HepG2 (cell line): ENCODE measurements around the gene SYMPK. TPM values are rescaled to one million over a fixed set of nuclear protein-coding genes. Genes with fewer than 3 reads are reported as not detected.

Experiments used
- ATAC-seq: fragments of 200-7000 bp; cut with Tn5 transposase; 3 replicates; pipeline ENCODE4 v1.9.1; 2020; ENCODE audit warnings: mild to moderate bottlenecking, moderate library complexity
- BruUV-seq: library from RNA; stranded (reverse); fragments of 400-500 nt; replicated peaks from 2 replicates; lab custom pipeline; 2021; lab: Mats Ljungman, UMichigan
- CTCF ChIA-PET: fragments of 300-600 bp; formaldehyde crosslinking; extraction: SDS; loops from one replicate; lab custom pipeline; 2021; ENCODE audit warnings: low total read pairs, inconsistent platforms, low intra/inter-chr PET ratio; lab: Yijun Ruan, JAX
- POLR2A ChIA-PET: fragments of 350-600 bp; sonication (Branson Sonifier 250); formaldehyde crosslinking; loops from one replicate; lab custom pipeline; 2020; ENCODE audit warnings: antibody characterized with exemption, inconsistent platforms; lab: Yijun Ruan, JAX
- DNase-seq: peaks from one replicate; pipeline ENCODE4 v3.0.0-alpha.2; 2015; ENCODE audit warnings: low spot score
- FAIRE-seq: peaks from 3 replicates; lab custom pipeline; 2011; peaks lifted over from hg19 to GRCh38; lab: Jason Lieb, UNC
- H2AFZ ChIP-seq: one replicate; pipeline ENCODE4 v1.6.1; 2011; ENCODE audit warnings: low read length, inconsistent platforms
- H3K27ac ChIP-seq: fragments of 300-600 bp; 3 replicates; pipeline ENCODE4 v1.8.0; 2011; ENCODE audit warnings: mixed run types, mild to moderate bottlenecking, mixed read lengths, low read length, inconsistent platforms; ENCODE audit not compliant: insufficient read depth; ENCODE audit errors: extremely low read length
- H3K27me3 ChIP-seq, 2 experiments: fragments of 200-600 bp in 1 of 2; 2 replicates in 1 of 2; 3 replicates in 1 of 2; pipeline versions ENCODE4 v1.6.0 to v1.8.0; 2011; ENCODE audit warnings: low read length in 2 of 2, mild to moderate bottlenecking in 2 of 2, moderate library complexity in 2 of 2, inconsistent platforms in 1 of 2; ENCODE audit not compliant: insufficient read depth in 2 of 2, control insufficient read depth in 1 of 2
- H3K36me3 ChIP-seq, 2 experiments: fragments of 200-600 bp in 1 of 2; replicated peaks in 1 of 2; 2 replicates in 1 of 2; 3 replicates in 1 of 2; pipeline versions ENCODE4 v1.5.1 to v1.8.0; 2011; ENCODE audit warnings: low read length in 2 of 2, inconsistent platforms in 1 of 2; ENCODE audit not compliant: insufficient read depth in 2 of 2, control insufficient read depth in 1 of 2
- H3K4me1 ChIP-seq: 2 replicates; pipeline ENCODE4 v1.5.1; 2012; ENCODE audit warnings: low read length, inconsistent platforms; ENCODE audit not compliant: insufficient read depth
- H3K4me2 ChIP-seq: 2 replicates; pipeline ENCODE4 v1.6.0; 2011; ENCODE audit warnings: low read depth, low read length, inconsistent platforms
- H3K4me3 ChIP-seq, 3 experiments: fragments of 200-600 bp in 1 of 3; sonication (generic), shearing (Covaris generic) in 1 of 3; replicated peaks in 1 of 3; 2 replicates each; pipeline ENCODE4 v1.5.1; 2011 to 2016; ENCODE audit warnings: low read length in 3 of 3, inconsistent platforms in 2 of 3, low read depth in 2 of 3, mild to moderate bottlenecking in 2 of 3, control low read depth in 1 of 3, mixed read lengths in 1 of 3; ENCODE audit not compliant: insufficient read depth in 1 of 3
- H3K79me2 ChIP-seq: one replicate; pipeline ENCODE4 v1.6.1; 2011; ENCODE audit warnings: low read length, inconsistent platforms; ENCODE audit not compliant: insufficient read depth
- H3K9ac ChIP-seq: 2 replicates; pipeline ENCODE4 v1.6.0; 2011; ENCODE audit warnings: mild to moderate bottlenecking, low read depth, low read length, inconsistent platforms; ENCODE audit not compliant: insufficient read depth
- H3K9me3 ChIP-seq: 2 replicates; pipeline ENCODE4 v1.5.1; 2012; ENCODE audit warnings: mild to moderate bottlenecking, low read length
- H4K20me1 ChIP-seq: 2 replicates; pipeline ENCODE4 v1.6.0; 2011; ENCODE audit warnings: inconsistent platforms, mild to moderate bottlenecking, low read length, moderate library complexity; ENCODE audit not compliant: insufficient read depth
- ATF1 ChIP-seq: IDR thresholded peaks from 2 replicates; pipeline ENCODE4 v1.6.1; 2016; ENCODE audit warnings: mild to moderate bottlenecking, control low read depth
- CENPT ChIP-seq: sonication (generic); formaldehyde crosslinking; IDR thresholded peaks from 2 replicates; pipeline ENCODE4 v1.8.0; 2022; ENCODE audit warnings: low read depth, mild to moderate bottlenecking, moderate library complexity, missing genetic modification reagents
- CENPX ChIP-seq: sonication (generic); formaldehyde crosslinking; IDR thresholded peaks from 2 replicates; pipeline ENCODE4 v1.9.0; 2021; ENCODE audit warnings: mild to moderate bottlenecking, missing genetic modification reagents, moderate library complexity
- FOXO4 ChIP-seq: sonication (generic); formaldehyde crosslinking; conservative IDR thresholded peaks from 2 replicates; pipeline ENCODE4 v1.8.1; 2023; ENCODE audit warnings: missing genetic modification reagents
- GATAD1 ChIP-seq: IDR thresholded peaks from 2 replicates; pipeline ENCODE4 v1.6.1; 2016; ENCODE audit warnings: missing genetic modification reagents, missing compliant biosample characterization
- IKZF4 ChIP-seq: sonication (generic); formaldehyde crosslinking; IDR thresholded peaks from 2 replicates; pipeline ENCODE4 v1.5.1; 2020; ENCODE audit warnings: borderline replicate concordance, mild to moderate bottlenecking, low read depth, missing genetic modification reagents; ENCODE audit errors: not compliant biosample characterization
- JUNB ChIP-seq: sonication (generic); formaldehyde crosslinking; IDR thresholded peaks from 2 replicates; pipeline ENCODE4 v1.8.0; 2022; ENCODE audit warnings: missing genetic modification reagents, mild to moderate bottlenecking, borderline replicate concordance
- KMT2B ChIP-seq: IDR thresholded peaks from 2 replicates; pipeline ENCODE4 v1.6.1; 2016; ENCODE audit warnings: missing genetic modification reagents, missing compliant biosample characterization
- NCOA1 ChIP-seq: sonication (generic); formaldehyde crosslinking; IDR thresholded peaks from 2 replicates; pipeline ENCODE4 v1.9.0; 2021; ENCODE audit warnings: missing genetic modification reagents
- NCOA2 ChIP-seq: sonication (generic); formaldehyde crosslinking; IDR thresholded peaks from 2 replicates; pipeline ENCODE4 v1.8.0; 2022; ENCODE audit warnings: inconsistent platforms
- PCBP2 ChIP-seq: fragments of 200-400 bp; formaldehyde crosslinking; optimal IDR thresholded peaks from 2 replicates; pipeline ENCODE3; 2018; ENCODE audit warnings: low read length, low read depth; ENCODE audit not compliant: poor library complexity, severe bottlenecking
- SIX4 ChIP-seq: sonication (generic); formaldehyde crosslinking; IDR thresholded peaks from 2 replicates; pipeline ENCODE4 v1.4.0; 2020; ENCODE audit warnings: missing genetic modification reagents
- SMARCC2 ChIP-seq: fragments of 450-650 bp; IDR thresholded peaks from 2 replicates; pipeline ENCODE4 v1.6.1; 2017; ENCODE audit warnings: antibody characterized with exemption, mild to moderate bottlenecking
- YEATS4 ChIP-seq: sonication (generic); formaldehyde crosslinking; IDR thresholded peaks from 2 replicates; pipeline ENCODE4 v1.4.0; 2020; ENCODE audit warnings: missing genetic modification reagents, borderline replicate concordance
- ZBTB1 ChIP-seq: sonication (generic); formaldehyde crosslinking; IDR thresholded peaks from 2 replicates; pipeline ENCODE4 v1.4.0; 2020; ENCODE audit warnings: missing genetic modification reagents, borderline replicate concordance
- ZNF605 ChIP-seq: sonication (generic); formaldehyde crosslinking; IDR thresholded peaks from 2 replicates; pipeline ENCODE4 v1.8.0; 2022; ENCODE audit warnings: mild to moderate bottlenecking, missing genetic modification reagents
- ZNF616 ChIP-seq: sonication (generic); formaldehyde crosslinking; IDR thresholded peaks from 2 replicates; pipeline ENCODE4 v1.5.0; 2020; ENCODE audit warnings: low read depth, mild to moderate bottlenecking, missing genetic modification reagents
- ZNF724P ChIP-seq: sonication (generic); formaldehyde crosslinking; IDR thresholded peaks from 2 replicates; pipeline ENCODE4 v1.8.0; 2022; ENCODE audit warnings: missing genetic modification reagents, borderline replicate concordance
- ZNF788 ChIP-seq: sonication (generic); formaldehyde crosslinking; IDR thresholded peaks from 2 replicates; pipeline ENCODE4 v1.5.0; 2020; ENCODE audit warnings: mild to moderate bottlenecking, missing genetic modification reagents, borderline replicate concordance
- WGBS: methylation state at CpG from one replicate; pipeline ENCODE4 v1.1.6; 2017; ENCODE audit warnings: low lambda C conversion rate; 5-methylcytosine and 5-hydroxymethylcytosine counted together
- in situ Hi-C: cut with HindIII; loops from 2 replicates; pipeline ENCODE4 v1.10.0; 2017; ENCODE audit warnings: low pct_unique_long_range_greater_than_20kb; ENCODE audit not compliant: extremely low pct_ligation_motif_present
- intact Hi-C: fragments of 100-400 bp; cut with micrococcal nuclease; formaldehyde crosslinking; loops from one replicate; pipeline ENCODE4 v1.10.0; 2022; ENCODE audit not compliant: unreplicated experiment
- polyA plus RNA-seq, 8 experiments: library from polyadenylated mRNA; depleted of rRNA in 3 of 8; stranded (reverse) in 7 of 8; unstranded in 1 of 8; fragments of >200 nt; fragmentation: Illumina TruSeq in 4 of 8; extraction: Trizol in 4 of 8; gene quantifications; 2 replicates each; pipeline versions ENCODE4 v1.2.1 to v1.2.3, GENCODE V29; 2011 to 2016; ENCODE audit warnings: low read depth in 4 of 8, missing spikeins in 1 of 8, mixed read lengths in 1 of 8; ENCODE audit not compliant: insufficient read depth in 1 of 8
- total RNA-seq, 5 experiments: library from RNA; depleted of rRNA; stranded (reverse); fragments of >200 nt; fragmentation: Illumina TruSeq; extraction: Trizol; gene quantifications; 2 replicates each; pipeline ENCODE4 v1.2.3, GENCODE V29; 2016; ENCODE audit warnings: low read depth in 1 of 5
- TF ChIP-seq, protein P1 (sequence below): sonication (generic); formaldehyde crosslinking; IDR thresholded peaks from 2 replicates; pipeline ENCODE4 v1.4.0; 2020; ENCODE audit warnings: mild to moderate bottlenecking, missing genetic modification reagents

SYMPK gene
- total and polyA plus RNA-seq, 2 of the 13 experiments (the other 11 are each of a cell fraction or from before 2014, with no cell fraction given), result 21.9 to 55.7 TPM

- Histone ChIP-seq H4K20me1 (no peaks in the 10 kb centered on the region), H3K27ac (no peak overlapping the region), H3K4me3 (no peak overlapping the region), H3K4me1 (peaks cover 21% of the 10 kb centered on the region), H3K36me3 (no peaks in the 10 kb centered on the region), H3K4me2 (no peak overlapping the region), H3K9ac (no peak overlapping the region), H3K9me3 (no peaks in the 10 kb centered on the region), H2AFZ (no peak overlapping the region), H3K79me2 (no peaks in the 10 kb centered on the region), H3K27me3 (peaks cover 1 to 17% of the 10 kb centered on the region in 2 experiments; a peak in 3 of 5 replicates)
- FAIRE-seq, result no peak
- intact Hi-C loops, result no loop called here
- DNase-seq, result no peak
- in situ Hi-C loops, result no loop called here
- TF ChIP-seq ZNF605 (CRISPR knock-in tag), result no peak
- TF ChIP-seq CENPT (CRISPR knock-in tag), result no peak
- TF ChIP-seq ZNF788 (CRISPR knock-in tag), result no peak
- TF ChIP-seq NCOA2 (CRISPR knock-in tag), result no peak
- no peak for TF ChIP-seq CENPX (CRISPR knock-in tag)
- TF ChIP-seq FOXO4 (CRISPR knock-in tag), result no peak
- no peak for TF ChIP-seq ZBTB1
- TF ChIP-seq ATF1 (CRISPR knock-in tag), result no peak
- TF ChIP-seq SMARCC2, result no peak
- no peak for TF ChIP-seq YEATS4 (CRISPR knock-in tag)
- TF ChIP-seq PCBP2, result no peak
- TF ChIP-seq, protein P1, sequence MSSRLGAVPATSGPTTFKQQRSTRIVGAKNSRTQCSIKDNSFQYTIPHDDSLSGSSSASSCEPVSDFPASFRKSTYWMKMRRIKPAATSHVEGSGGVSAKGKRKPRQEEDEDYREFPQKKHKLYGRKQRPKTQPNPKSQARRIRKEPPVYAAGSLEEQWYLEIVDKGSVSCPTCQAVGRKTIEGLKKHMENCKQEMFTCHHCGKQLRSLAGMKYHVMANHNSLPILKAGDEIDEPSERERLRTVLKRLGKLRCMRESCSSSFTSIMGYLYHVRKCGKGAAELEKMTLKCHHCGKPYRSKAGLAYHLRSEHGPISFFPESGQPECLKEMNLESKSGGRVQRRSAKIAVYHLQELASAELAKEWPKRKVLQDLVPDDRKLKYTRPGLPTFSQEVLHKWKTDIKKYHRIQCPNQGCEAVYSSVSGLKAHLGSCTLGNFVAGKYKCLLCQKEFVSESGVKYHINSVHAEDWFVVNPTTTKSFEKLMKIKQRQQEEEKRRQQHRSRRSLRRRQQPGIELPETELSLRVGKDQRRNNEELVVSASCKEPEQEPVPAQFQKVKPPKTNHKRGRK (CRISPR knock-in tag), result no peak
- TF ChIP-seq IKZF4, result no peak
- no peak for TF ChIP-seq GATAD1 (CRISPR knock-in tag)
- TF ChIP-seq SIX4 (CRISPR knock-in tag), result no peak
- no peak for TF ChIP-seq KMT2B
- no peak for TF ChIP-seq NCOA1 (CRISPR knock-in tag)
- no peak for TF ChIP-seq ZNF616 (CRISPR knock-in tag)
- no peak for TF ChIP-seq ZNF724P (CRISPR knock-in tag)
- TF ChIP-seq JUNB (CRISPR knock-in tag), result no peak
- CTCF ChIA-PET, result no interaction called here
- WGBS, result 75% methylated on average over 33 of the region's 57 CpGs
- no peak for ATAC-seq
- no TSS peak for BruUV-seq
- POLR2A ChIA-PET, result interaction anchor here (0.9 kb wide), 1 partner anchor 12 kb away, joined by 3 read pairs; no protein-coding TSS in a partner anchor
Measured at GRCh38 chr19:45804140-45804958, 58.6 kb downstream of the SYMPK start.
